Measurements from ENCODE around the gene PLOD2.

The PLOD2 gene

DNA sequence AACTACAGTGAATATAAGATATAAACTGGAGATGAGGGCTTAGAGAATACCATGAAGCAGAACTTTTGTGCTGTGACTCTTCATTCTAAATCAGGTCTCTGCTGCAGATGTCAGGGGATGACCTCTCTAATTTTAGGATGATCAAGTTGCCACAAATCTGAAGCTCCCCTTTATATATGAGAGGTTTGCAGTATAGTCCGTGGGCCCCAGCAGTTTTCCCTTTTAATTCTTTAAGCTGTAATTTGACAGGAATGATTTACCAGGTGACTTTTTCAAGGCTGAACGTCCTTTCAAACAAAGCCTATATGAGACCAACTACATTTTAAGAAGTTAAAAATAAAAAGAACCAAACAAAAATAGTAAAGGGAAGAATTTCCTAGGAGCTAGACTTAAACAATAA lies 4.9 kb upstream of the PLOD2 start:
- no peak for DNase-seq (ENCODE audit: low read depth)

- DNase-seq (ENCODE audit: low read depth): no peak
These were observed 4.2 kb upstream of the PLOD2 start for GRCh38 chr3:146164971-146165769.

DNA sequence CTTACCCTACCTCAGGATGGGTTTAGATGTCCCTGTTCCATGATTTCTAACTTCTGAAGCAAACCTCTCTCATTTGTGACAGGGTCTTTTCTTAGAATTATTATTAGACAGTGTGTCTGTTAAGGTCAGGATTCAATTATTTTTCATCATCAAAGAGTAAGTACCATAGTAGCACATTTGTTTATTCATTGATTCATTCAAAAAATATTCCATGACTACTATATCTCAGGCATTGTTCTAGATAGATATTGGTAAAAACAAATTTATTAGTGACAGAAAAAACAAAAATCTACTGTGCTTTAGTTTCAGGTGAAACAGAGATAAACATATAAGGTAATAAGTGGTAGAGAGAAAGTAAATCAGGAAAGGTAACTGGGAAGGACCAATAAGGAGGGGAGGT lies 3.5 kb upstream of the PLOD2 start:
- DNase-seq (ENCODE audit: low read depth): no peak

DNA sequence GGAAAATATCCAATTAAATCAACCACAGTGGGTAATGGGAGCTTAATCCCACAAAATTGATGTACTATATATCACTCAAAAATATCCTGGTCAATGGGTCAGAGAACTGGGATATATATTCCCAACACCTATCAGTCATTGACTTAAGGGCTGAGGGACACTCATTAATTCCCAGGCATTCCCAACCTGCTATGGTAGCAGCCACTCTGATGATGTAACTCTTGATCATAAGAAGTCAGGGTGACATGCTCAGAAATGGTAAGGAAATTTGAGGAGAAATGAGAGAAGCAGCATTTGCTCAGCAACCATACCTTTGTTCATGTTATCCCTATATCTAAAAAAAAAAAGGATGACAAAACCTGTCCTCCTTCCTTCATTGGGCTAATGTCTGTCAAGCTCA lies 3.1 kb upstream of the PLOD2 start:
- DNase-seq (ENCODE audit: low read depth): no peak

DNA sequence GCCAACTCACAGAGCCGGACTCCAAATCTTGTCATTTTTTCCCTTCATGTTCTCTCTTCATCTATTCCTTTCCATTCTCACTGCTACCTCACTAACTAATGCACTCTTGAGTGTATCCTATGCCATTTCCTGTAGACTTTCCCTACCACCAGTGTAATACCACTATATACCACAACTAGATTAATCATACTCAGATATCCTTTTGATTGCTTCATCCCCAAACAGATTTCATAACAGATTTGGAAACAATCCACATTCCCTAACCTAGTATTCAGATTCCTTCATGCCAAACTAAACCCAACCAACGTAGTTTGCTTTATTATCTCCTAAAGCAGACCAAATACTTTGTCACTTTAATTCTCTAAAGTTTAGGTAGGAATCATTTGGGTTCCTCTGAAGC lies 2.6 kb upstream of the PLOD2 start:
- no peak for DNase-seq (ENCODE audit: low read depth)

GRCh38 chr3:146162561-146162960 lies 1.6 kb upstream of the PLOD2 start:
- DNase-seq (ENCODE audit: low read depth): no peak

DNA sequence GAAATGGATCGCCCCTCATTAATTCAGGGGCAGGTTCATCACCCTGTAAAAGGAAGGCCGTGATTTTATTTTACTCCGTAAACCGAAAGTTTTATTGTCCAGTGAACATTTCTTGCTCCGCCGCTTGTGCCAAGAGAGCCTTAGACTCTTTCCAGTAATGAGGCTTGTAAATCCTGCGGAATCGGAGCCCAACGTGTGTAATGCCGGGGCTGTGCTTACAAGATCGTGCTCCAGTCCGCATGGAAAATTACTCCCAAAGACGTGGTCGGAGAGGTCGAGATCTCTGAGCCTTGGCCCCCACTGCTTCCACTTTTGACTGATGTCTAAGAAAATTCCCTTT lies 649 bp upstream of the PLOD2 start:
- no peak for DNase-seq (ENCODE audit: low read depth)

- no peak for DNase-seq (ENCODE audit: low read depth)
These were observed 542 bp downstream of the PLOD2 start for GRCh38 chr3:146160321-146160963.

- no peak for DNase-seq (ENCODE audit: low read depth)
These were observed 1.2 kb downstream of the PLOD2 start for GRCh38 chr3:146159616-146160320.

DNA sequence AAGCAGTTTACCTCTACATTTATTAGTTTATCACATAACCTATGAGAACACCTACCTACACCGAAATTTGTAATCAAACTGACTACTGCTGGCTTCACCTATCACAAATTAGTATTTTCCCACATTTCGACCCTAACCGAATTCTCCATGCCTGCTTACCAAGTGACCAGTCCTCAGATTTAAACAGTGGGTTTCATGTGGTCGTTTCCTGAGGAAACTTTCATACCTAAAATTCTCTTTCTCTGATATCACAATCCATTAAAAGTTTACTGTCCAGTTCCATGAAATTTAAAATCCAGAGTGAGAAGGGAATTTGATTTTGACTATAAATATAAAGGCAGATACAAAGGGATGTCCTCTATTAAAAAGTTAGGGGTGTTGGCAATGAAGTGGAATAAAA lies 1.9 kb downstream of the PLOD2 start:
- DNase-seq (ENCODE audit: low read depth): no peak

DNA sequence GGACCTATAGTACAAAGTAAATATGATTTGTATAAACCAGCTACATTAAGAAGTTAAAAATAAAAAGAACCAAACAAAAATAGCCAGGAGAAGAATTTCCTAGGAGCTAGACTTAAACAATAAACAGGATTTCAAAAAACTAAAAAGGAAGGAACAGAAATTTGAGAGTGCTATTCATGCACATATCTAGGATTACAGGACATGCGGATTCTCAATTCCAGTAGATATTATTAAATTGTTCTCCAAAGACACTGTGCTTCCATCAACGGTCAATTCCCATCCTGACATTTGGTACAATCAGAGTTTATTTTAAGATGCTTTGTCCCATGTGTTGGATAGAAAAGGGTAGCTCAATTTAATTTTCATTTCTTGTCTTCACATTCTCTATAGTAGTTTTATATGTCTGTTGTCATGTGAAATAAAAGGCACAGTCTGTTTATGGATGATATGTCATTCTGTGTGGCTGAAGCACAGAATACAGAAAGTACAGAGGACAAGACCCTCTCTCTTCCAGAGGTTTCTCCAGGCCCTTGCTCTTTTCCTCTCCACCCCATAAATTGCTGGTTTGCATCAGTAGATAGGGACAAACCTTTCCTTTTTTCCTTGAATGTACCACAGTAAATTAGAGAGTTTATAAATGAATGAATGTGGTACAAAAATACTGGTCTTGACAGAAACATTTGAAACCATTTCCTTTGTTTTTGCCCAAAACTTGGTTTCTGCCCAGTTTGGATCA lies 3.5 kb downstream of the PLOD2 start:
- DNase-seq (ENCODE audit: low read depth): no peak

GRCh38 chr3:146156666-146157314 lies 4.2 kb downstream of the PLOD2 start:
- no peak for DNase-seq (ENCODE audit: low read depth)

GRCh38 chr3:146156095-146156494 lies 4.9 kb downstream of the PLOD2 start:
- DNase-seq (ENCODE audit: low read depth): no peak

DNA sequence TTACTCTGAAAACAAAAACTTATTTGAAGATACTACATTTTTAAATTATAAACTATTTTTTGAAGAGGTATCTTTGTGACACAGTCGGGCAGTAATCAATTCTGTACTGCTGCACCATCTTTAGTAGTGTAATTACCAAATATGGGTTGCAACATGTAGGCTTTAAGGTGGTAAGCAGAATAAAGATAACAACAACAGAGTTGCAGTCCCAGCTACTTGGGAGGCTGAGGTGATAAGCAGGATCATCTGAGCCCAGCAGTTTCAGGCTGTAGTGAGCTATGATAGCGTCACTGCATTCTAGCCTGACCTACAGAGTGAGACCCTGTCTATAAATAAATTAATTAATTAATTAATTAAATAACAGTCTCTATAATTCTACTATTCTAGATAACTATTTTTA lies 6.0 kb downstream of the PLOD2 start:
- no peak for DNase-seq (ENCODE audit: low read depth)

GRCh38 chr3:146154316-146154715 lies 6.7 kb downstream of the PLOD2 start:
- DNase-seq (ENCODE audit: low read depth): no peak

DNA sequence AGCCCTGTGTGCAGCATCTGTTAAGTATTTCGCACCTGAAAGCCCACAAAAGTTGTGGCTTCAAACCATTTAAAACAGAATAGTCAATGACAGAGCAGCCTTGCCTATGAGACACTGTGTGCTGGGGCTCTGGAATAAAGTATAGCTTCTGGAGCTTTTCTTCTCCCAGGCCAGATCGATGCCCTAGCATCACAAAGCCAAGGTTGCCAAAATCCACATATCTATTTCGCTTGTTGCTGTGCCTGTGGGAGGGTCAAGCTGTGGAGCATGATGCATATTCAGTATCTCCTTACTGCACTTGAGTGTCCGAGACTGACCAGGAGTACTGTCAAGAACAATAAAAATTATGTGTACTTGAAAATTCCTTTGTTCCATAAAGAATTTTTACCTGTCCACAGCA lies 7.6 kb downstream of the PLOD2 start:
- no peak for DNase-seq (ENCODE audit: low read depth)

DNA sequence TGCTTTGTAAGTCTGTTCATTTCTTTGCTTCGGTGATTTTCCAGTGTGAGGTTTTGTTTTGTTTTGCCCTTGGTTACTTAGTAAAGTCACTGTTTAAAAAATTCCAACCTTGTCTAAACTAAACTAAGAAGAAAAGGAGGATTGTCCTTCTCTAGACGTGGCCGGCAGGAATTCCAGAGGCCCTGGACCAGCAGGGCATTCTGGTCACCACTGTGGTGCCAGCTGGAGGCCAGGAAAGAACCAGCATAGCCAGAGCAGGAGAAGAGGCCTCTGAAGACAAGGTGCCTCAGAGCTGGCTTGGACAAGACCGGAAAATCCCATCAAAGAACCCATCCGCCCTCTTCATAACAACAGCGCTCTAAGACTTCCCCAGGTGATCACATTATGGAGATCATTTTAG lies 8.2 kb downstream of the PLOD2 start:
- DNase-seq (ENCODE audit: low read depth): no peak

DNA sequence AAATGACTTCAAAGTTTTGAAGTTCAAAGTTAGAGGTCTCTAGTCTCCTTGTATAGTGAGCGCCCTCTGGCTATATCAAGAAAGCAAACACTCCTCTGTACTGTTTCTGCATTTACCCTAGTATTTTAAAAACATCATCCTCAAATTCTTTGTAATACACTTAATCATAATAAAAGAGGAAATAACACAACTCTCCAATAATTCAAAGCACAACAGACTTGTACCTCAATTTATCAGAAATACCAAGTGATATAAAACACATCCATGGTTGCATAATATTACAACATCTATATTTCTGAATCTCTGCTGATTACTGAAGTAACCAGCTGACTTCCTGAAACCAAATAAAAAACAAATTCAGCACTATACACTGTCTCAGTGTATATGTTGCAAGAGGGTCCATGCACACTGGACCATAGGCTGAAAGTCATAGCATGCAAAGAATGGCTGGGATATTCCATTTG lies 12.5 kb downstream of the PLOD2 start:
- no peak for DNase-seq (ENCODE audit: low read depth)

DNA sequence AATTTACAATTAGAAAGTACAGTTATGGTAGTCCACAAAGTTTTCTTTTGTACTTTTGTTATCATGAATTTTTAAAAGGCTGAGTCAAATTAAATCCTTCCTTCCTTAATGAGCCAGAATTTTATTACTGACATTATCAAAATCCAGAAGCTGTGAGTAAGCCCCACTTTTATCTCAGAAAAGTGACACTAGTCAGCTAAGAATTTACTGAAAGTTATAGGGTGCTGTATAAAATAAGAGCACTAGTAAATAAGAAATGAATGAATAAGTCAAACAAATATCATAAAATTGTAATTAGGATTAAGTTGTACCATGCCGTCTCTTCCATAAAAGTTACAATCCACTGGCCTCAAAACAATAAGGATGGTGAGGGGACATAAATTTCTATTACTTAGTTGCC lies 15.3 kb downstream of the PLOD2 start:
- DNase-seq (ENCODE audit: low read depth): no peak

- no peak for DNase-seq (ENCODE audit: low read depth)
These were observed 18.2 kb downstream of the PLOD2 start for GRCh38 chr3:146142757-146143156.

GRCh38 chr3:146139586-146140110 lies 21.3 kb downstream of the PLOD2 start:
- no peak for DNase-seq (ENCODE audit: low read depth)

- no peak for DNase-seq (ENCODE audit: low read depth)
These were observed 22.1 kb downstream of the PLOD2 start for GRCh38 chr3:146138902-146139301.
